ENCODE measurements around the gene PAM. TPM values are rescaled to one million over a fixed set of nuclear protein-coding genes. Genes with fewer than 3 reads are reported as not detected.
"Not testable (repeated sequence)": the region's sequence is repeated elsewhere in the genome, so short reads cannot be mapped to it uniquely, and the experiment has no call there.

PAM gene
- total RNA-seq, 5 donors from 2014 or later (not counting 1 experiment from before 2014, with no cell fraction given) = 17.5 to 29.2 (median 23.3) TPM

- ATAC-seq (replicated peaks in 1 of 4) (no peak), DNase-seq (no peak)
- Mint-ChIP-seq H3K4me3 (no peak overlapping the region), H3K27me3 (peaks cover 0 to 4% of the 10 kb centered on the region in 2 donors), H3K36me3 (peaks cover 6% of the 10 kb centered on the region), H3K27ac (no peak overlapping the region), H3K9me3 (no peaks in the 10 kb centered on the region), H3K4me1 (no peaks in the 10 kb centered on the region)
- Histone ChIP-seq H3K4me3 (ENCODE audit: control insufficient read depth in 1 of 2, extremely low read depth in 1 of 2, low read length in 1 of 2) (no peak overlapping the region), H3K27me3 (replicated peaks in 1 of 2; ENCODE audit: control insufficient read depth in 2 of 2, extremely low read depth in 1 of 2, insufficient read depth in 2 of 2, low read length in 1 of 2) (peaks cover 0 to 7% of the 10 kb centered on the region in 2 experiments), H3K9me3 (no peaks in the 10 kb centered on the region), H3K36me3 (ENCODE audit: control insufficient read depth in 2 of 2, extremely low read depth in 1 of 2, insufficient read depth in 1 of 2, low read length in 1 of 2) (peaks cover 0 to 5% of the 10 kb centered on the region in 2 donors), H3K4me1 (ENCODE audit: control insufficient read depth in 1 of 2, extremely low read depth in 1 of 2, insufficient read depth in 2 of 2, low read length in 2 of 2) (no peaks in the 10 kb centered on the region), H3K27ac (ENCODE audit: low read length) (no peak overlapping the region)
- ChIA-PET POLR2A (no interaction called here), CTCF (interaction anchor here in 1 of 2 donors (1.0 to 1.3 kb wide), 2 partner anchors 155 to 355 kb away, joined by 3 to 9 read pairs; no protein-coding TSS in a partner anchor)
- WGBS (ENCODE audit: insufficient coverage) = 80% methylated on average over 1 of the region's 2 CpGs
Observed at GRCh38 chr5:103036601-103037000, 281.5 kb downstream of the PAM start.

- H3K9me3 ChIP-seq = no peaks in the 10 kb centered on the region
- no peak for ATAC-seq (replicated peaks in 1 of 4)
- H3K36me3 Mint-ChIP-seq = peaks cover 3% of the 10 kb centered on the region
Observed at GRCh38 chr5:103037673-103038455, 282.8 kb downstream of the PAM start.

GRCh38 chr5:103041071-103041676 is 286.1 kb downstream of the PAM start:
- Mint-ChIP-seq H3K9me3 (no peaks in the 10 kb centered on the region), H3K4me1 (no peaks in the 10 kb centered on the region), H3K27ac (no peak overlapping the region), H3K4me3 (no peak overlapping the region), H3K36me3 (no peaks in the 10 kb centered on the region), H3K27me3 (peaks cover 11 to 12% of the 10 kb centered on the region in 2 donors)
- H3K4me3 ChIP-seq (ENCODE audit: control insufficient read depth in 1 of 2, extremely low read depth in 1 of 2, low read length in 1 of 2) = no peak overlapping the region
- peak in 1 of 35 experiments; percentile 56 for DNase-seq
- ATAC-seq (replicated peaks in 1 of 4) = no peak
- H3K27ac ChIP-seq (ENCODE audit: low read length) = no peak overlapping the region
- H3K4me1 ChIP-seq (ENCODE audit: control insufficient read depth in 1 of 2, extremely low read depth in 1 of 2, insufficient read depth in 2 of 2, low read length in 2 of 2) = no peaks in the 10 kb centered on the region
- H3K36me3 ChIP-seq (ENCODE audit: control insufficient read depth in 2 of 2, extremely low read depth in 1 of 2, insufficient read depth in 1 of 2, low read length in 1 of 2) = no peaks in the 10 kb centered on the region
- no peaks in the 10 kb centered on the region for H3K9me3 ChIP-seq
- CTCF ChIA-PET = interaction anchor here in 1 of 2 donors (0.9 to 1.5 kb wide), 2 partner anchors 10 to 73 kb away, joined by 3 read pairs; no protein-coding TSS in a partner anchor
- no CpG with 5 or more reads among the region's 4 CpGs for WGBS (ENCODE audit: insufficient coverage)
- H3K27me3 ChIP-seq (replicated peaks in 1 of 2; ENCODE audit: control insufficient read depth in 2 of 2, extremely low read depth in 1 of 2, insufficient read depth in 2 of 2, low read length in 1 of 2) = no peaks in the 10 kb centered on the region
- POLR2A ChIA-PET = no interaction called here

More at GRCh38 chr5:103037673-103038455, 282.8 kb downstream of the PAM start:
- no peak overlapping the region for H3K4me3 Mint-ChIP-seq
- H3K27me3 Mint-ChIP-seq = peaks cover 0 to 4% of the 10 kb centered on the region in 2 donors
- H3K27ac Mint-ChIP-seq = no peak overlapping the region
- ChIA-PET CTCF (no interaction called here), POLR2A (no interaction called here)
- no peaks in the 10 kb centered on the region for H3K9me3 Mint-ChIP-seq
- DNase-seq = no peak
- no peaks in the 10 kb centered on the region for H3K36me3 ChIP-seq (ENCODE audit: control insufficient read depth in 2 of 2, extremely low read depth in 1 of 2, insufficient read depth in 1 of 2, low read length in 1 of 2)
- H3K4me1 ChIP-seq (ENCODE audit: control insufficient read depth in 1 of 2, extremely low read depth in 1 of 2, insufficient read depth in 2 of 2, low read length in 2 of 2) = no peaks in the 10 kb centered on the region
- H3K27ac ChIP-seq (ENCODE audit: low read length) = no peak overlapping the region
- H3K4me3 ChIP-seq (ENCODE audit: control insufficient read depth in 1 of 2, extremely low read depth in 1 of 2, low read length in 1 of 2) = no peak overlapping the region
- peaks cover 0 to 7% of the 10 kb centered on the region in 2 experiments for H3K27me3 ChIP-seq (replicated peaks in 1 of 2; ENCODE audit: control insufficient read depth in 2 of 2, extremely low read depth in 1 of 2, insufficient read depth in 2 of 2, low read length in 1 of 2)
- WGBS (ENCODE audit: insufficient coverage) = 80% methylated on average over 3 of the region's 4 CpGs
- no peaks in the 10 kb centered on the region for H3K4me1 Mint-ChIP-seq

- POLR2A ChIA-PET; ATAC-seq (replicated peaks in 1 of 4); DNase-seq; H3K36me3 Mint-ChIP-seq; H3K4me3 Mint-ChIP-seq; H3K4me3 ChIP-seq (ENCODE audit: control insufficient read depth in 1 of 2, extremely low read depth in 1 of 2, low read length in 1 of 2); H3K27ac Mint-ChIP-seq; H3K9me3 ChIP-seq; H3K36me3 ChIP-seq (ENCODE audit: control insufficient read depth in 2 of 2, extremely low read depth in 1 of 2, insufficient read depth in 1 of 2, low read length in 1 of 2); H3K27me3 ChIP-seq (replicated peaks in 1 of 2; ENCODE audit: control insufficient read depth in 2 of 2, extremely low read depth in 1 of 2, insufficient read depth in 2 of 2, low read length in 1 of 2); H3K4me1 Mint-ChIP-seq; H3K9me3 Mint-ChIP-seq; H3K4me1 ChIP-seq (ENCODE audit: control insufficient read depth in 1 of 2, extremely low read depth in 1 of 2, insufficient read depth in 2 of 2, low read length in 2 of 2); H3K27ac ChIP-seq (ENCODE audit: low read length): not testable (repeated sequence)
- WGBS (ENCODE audit: insufficient coverage) = 96% methylated on average over 20 of the region's 22 CpGs
- peaks cover 16 to 20% of the 10 kb centered on the region in 2 donors for H3K27me3 Mint-ChIP-seq
- CTCF ChIA-PET = interaction anchor here in 1 of 2 donors (0.6 kb wide), 1 partner anchor 1253 kb away, joined by 3 read pairs; no protein-coding TSS in a partner anchor
Observed at GRCh38 chr5:103046706-103047105, 291.6 kb downstream of the PAM start.

GRCh38 chr5:103057208-103058130 is 302.4 kb downstream of the PAM start:
- H3K27ac Mint-ChIP-seq = no peak overlapping the region
- ChIA-PET CTCF (no interaction called here), POLR2A (no interaction called here)
- H3K4me1 Mint-ChIP-seq = peaks cover 0 to 2% (median 0%) of the 10 kb centered on the region in 3 donors
- no peak overlapping the region for H3K4me3 Mint-ChIP-seq
- no peak for DNase-seq
- Histone ChIP-seq H3K4me1 (ENCODE audit: control insufficient read depth in 1 of 2, extremely low read depth in 1 of 2, insufficient read depth in 2 of 2, low read length in 2 of 2) (no peaks in the 10 kb centered on the region), H3K9me3 (no peaks in the 10 kb centered on the region), H3K27me3 (replicated peaks in 1 of 2; ENCODE audit: control insufficient read depth in 2 of 2, extremely low read depth in 1 of 2, insufficient read depth in 2 of 2, low read length in 1 of 2) (no peaks in the 10 kb centered on the region), H3K4me3 (ENCODE audit: control insufficient read depth in 1 of 2, extremely low read depth in 1 of 2, low read length in 1 of 2) (no peak overlapping the region), H3K36me3 (ENCODE audit: control insufficient read depth in 2 of 2, extremely low read depth in 1 of 2, insufficient read depth in 1 of 2, low read length in 1 of 2) (no peaks in the 10 kb centered on the region), H3K27ac (ENCODE audit: low read length) (no peak overlapping the region)
- 74% methylated on average over 6 of the region's 7 CpGs for WGBS (ENCODE audit: insufficient coverage)
- no peaks in the 10 kb centered on the region for H3K27me3 Mint-ChIP-seq
- no peak for ATAC-seq (replicated peaks in 1 of 4)
- peaks cover 0 to 4% (median 4%) of the 10 kb centered on the region in 3 donors for H3K9me3 Mint-ChIP-seq
- H3K36me3 Mint-ChIP-seq = no peaks in the 10 kb centered on the region

GRCh38 chr5:103059525-103059924 is 304.4 kb downstream of the PAM start:
- 75% methylated on average over 2 of the region's 3 CpGs for WGBS (ENCODE audit: insufficient coverage)
- H3K4me1 Mint-ChIP-seq = peaks cover 0 to 2% (median 0%) of the 10 kb centered on the region in 3 donors
- no peak overlapping the region for H3K4me3 Mint-ChIP-seq
- ATAC-seq (replicated peaks in 1 of 4) (no peak), DNase-seq (no peak)
- no peak overlapping the region for H3K27ac Mint-ChIP-seq
- Histone ChIP-seq H3K36me3 (ENCODE audit: control insufficient read depth in 2 of 2, extremely low read depth in 1 of 2, insufficient read depth in 1 of 2, low read length in 1 of 2) (no peaks in the 10 kb centered on the region), H3K27ac (ENCODE audit: low read length) (no peak overlapping the region), H3K4me1 (ENCODE audit: control insufficient read depth in 1 of 2, extremely low read depth in 1 of 2, insufficient read depth in 2 of 2, low read length in 2 of 2) (no peaks in the 10 kb centered on the region), H3K4me3 (ENCODE audit: control insufficient read depth in 1 of 2, extremely low read depth in 1 of 2, low read length in 1 of 2) (no peak overlapping the region), H3K27me3 (replicated peaks in 1 of 2; ENCODE audit: control insufficient read depth in 2 of 2, extremely low read depth in 1 of 2, insufficient read depth in 2 of 2, low read length in 1 of 2) (no peaks in the 10 kb centered on the region), H3K9me3 (no peaks in the 10 kb centered on the region)
- H3K36me3 Mint-ChIP-seq = no peaks in the 10 kb centered on the region
- CTCF ChIA-PET = interaction anchor here in 1 of 2 donors (1.3 kb wide), 1 partner anchor 80 kb away, joined by 3 read pairs; no protein-coding TSS in a partner anchor
- H3K27me3 Mint-ChIP-seq = no peaks in the 10 kb centered on the region
- peaks cover 0 to 4% (median 4%) of the 10 kb centered on the region in 3 donors for H3K9me3 Mint-ChIP-seq
- POLR2A ChIA-PET = no interaction called here

Data from T-cell (primary cell).